Endothelial cell of umbilical vein (primary cell): Measurements from ENCODE around the gene RIMBP2. TPM values are rescaled to one million over a fixed set of nuclear protein-coding genes. Genes with fewer than 3 reads are reported as not detected.

Source experiments
- BruUV-seq: library from RNA; stranded (reverse); fragments of 400-500 nt; replicated peaks from 2 replicates; lab custom pipeline; 2021; lab: Mats Ljungman, UMichigan
- CTCF ChIA-PET: fragments of 300-600, 350-600 bp; sonication (Branson Sonifier 250); formaldehyde crosslinking; loops from one replicate; lab custom pipeline; 2021; ENCODE audit warnings: antibody characterized with exemption, inconsistent platforms; lab: Charles Lee
- POLR2A ChIA-PET: fragments of 300-600, 350-600 bp; sonication (Branson Sonifier 250); formaldehyde crosslinking; loops from one replicate; lab custom pipeline; 2021; ENCODE audit warnings: antibody characterized with exemption, inconsistent platforms; lab: Charles Lee
- DNase-seq: peaks from one replicate; pipeline ENCODE4 v3.0.0-alpha.2; 2011; ENCODE audit warnings: low read depth, low spot score
- FAIRE-seq: peaks from 2 replicates; lab custom pipeline; 2011; peaks lifted over from hg19 to GRCh38; lab: Jason Lieb, UNC
- H2AFZ ChIP-seq: 2 replicates; pipeline ENCODE4 v1.6.0; 2012; ENCODE audit warnings: low read depth, low read length, control low read depth, inconsistent platforms
- H3K27ac ChIP-seq: 2 replicates; pipeline ENCODE4 v1.5.1; 2011; ENCODE audit warnings: low read depth, mild to moderate bottlenecking, control low read depth, low read length, moderate library complexity; ENCODE audit not compliant: insufficient read depth
- H3K27me3 ChIP-seq, 2 experiments: 2 replicates each; pipeline versions ENCODE4 v1.6.0 to v1.6.1; 2011; ENCODE audit warnings: low read length in 2 of 2, mixed read lengths in 1 of 2; ENCODE audit not compliant: control insufficient read depth in 2 of 2, insufficient read depth in 2 of 2
- H3K36me3 ChIP-seq, 2 experiments: 2 replicates in 1 of 2; 3 replicates in 1 of 2; pipeline ENCODE4 v1.5.1; 2011; ENCODE audit warnings: low read length in 2 of 2, mild to moderate bottlenecking in 1 of 2, moderate library complexity in 1 of 2; ENCODE audit not compliant: control insufficient read depth in 2 of 2, insufficient read depth in 2 of 2; ENCODE audit errors: extremely low read depth in 1 of 2
- H3K4me1 ChIP-seq: 3 replicates; pipeline ENCODE4 v1.5.1; 2011; ENCODE audit warnings: mild to moderate bottlenecking, low read length; ENCODE audit not compliant: control insufficient read depth, insufficient read depth; ENCODE audit errors: extremely low read depth
- H3K4me2 ChIP-seq: 2 replicates; pipeline ENCODE4 v1.6.1; 2011; ENCODE audit warnings: low read length, control low read depth, mixed read lengths; ENCODE audit not compliant: insufficient read depth
- H3K4me3 ChIP-seq, 3 experiments: fragments of 200-600 bp in 1 of 3; sonication (generic), shearing (Covaris generic) in 1 of 3; replicated peaks in 1 of 3; 2 replicates each; pipeline ENCODE4 v1.5.1; 2011 to 2016; ENCODE audit warnings: control low read depth in 3 of 3, low read length in 3 of 3, mild to moderate bottlenecking in 2 of 3, inconsistent platforms in 1 of 3, low read depth in 1 of 3, moderate library complexity in 1 of 3; ENCODE audit not compliant: insufficient read depth in 1 of 3
- H3K79me2 ChIP-seq: 2 replicates; pipeline ENCODE4 v1.6.0; 2012; ENCODE audit warnings: low read length, inconsistent platforms; ENCODE audit not compliant: control insufficient read depth, insufficient read depth
- H3K9ac ChIP-seq: replicated peaks from 2 replicates; pipeline ENCODE3; 2011; ENCODE audit warnings: low read length, control low read depth; ENCODE audit not compliant: insufficient read depth; ENCODE audit errors: extremely low read depth
- H3K9me1 ChIP-seq: replicated peaks from 3 replicates; pipeline ENCODE4 v1.6.0; 2011; ENCODE audit warnings: mild to moderate bottlenecking, low read length; ENCODE audit not compliant: control insufficient read depth, insufficient read depth; ENCODE audit errors: extremely low read depth
- H3K9me3 ChIP-seq: replicated peaks from 2 replicates; pipeline ENCODE4 v1.5.1; 2012; ENCODE audit warnings: low read length, inconsistent platforms; ENCODE audit not compliant: control insufficient read depth, insufficient read depth
- H4K20me1 ChIP-seq: replicated peaks from 2 replicates; pipeline ENCODE3; 2011; ENCODE audit warnings: mild to moderate bottlenecking, low read length; ENCODE audit not compliant: control insufficient read depth, insufficient read depth; ENCODE audit errors: extremely low read depth
- EZH2 ChIP-seq: IDR thresholded peaks from 2 replicates; pipeline ENCODE4 v1.6.1; 2012; ENCODE audit warnings: borderline replicate concordance, low read depth, mild to moderate bottlenecking, moderate library complexity, low read length, inconsistent platforms; ENCODE audit not compliant: severe bottlenecking
- FOS ChIP-seq: IDR thresholded peaks from 2 replicates; pipeline ENCODE4 v1.6.1; 2011; ENCODE audit warnings: mild to moderate bottlenecking, low read length, moderate library complexity, borderline replicate concordance; ENCODE audit not compliant: insufficient read depth
- GATA2 ChIP-seq: IDR thresholded peaks from 2 replicates; pipeline ENCODE4 v1.7.0; 2011; ENCODE audit warnings: low read depth, mild to moderate bottlenecking, moderate library complexity, mixed read lengths, low read length; ENCODE audit not compliant: insufficient read length, insufficient read depth
- JUN ChIP-seq: IDR thresholded peaks from 2 replicates; pipeline ENCODE4 v1.6.1; 2011; ENCODE audit warnings: borderline replicate concordance, low read depth; ENCODE audit not compliant: insufficient read length, insufficient read depth
- MYC ChIP-seq: IDR thresholded peaks from one replicate; pipeline ENCODE4 v1.6.1; 2011; ENCODE audit warnings: mild to moderate bottlenecking, low read depth, low read length
- POLR2A ChIP-seq: IDR thresholded peaks from 2 replicates; pipeline ENCODE4 v1.6.1; 2012; ENCODE audit warnings: low read depth, mild to moderate bottlenecking, control low read depth, low read length
- POLR2AphosphoS5 ChIP-seq: IDR thresholded peaks from 2 replicates; pipeline ENCODE4 v1.6.1; 2012; ENCODE audit warnings: low read depth, mild to moderate bottlenecking, control low read depth, low read length, moderate library complexity; ENCODE audit not compliant: insufficient read depth
- dilution Hi-C: fragments of 300-500 bp; cut with MboI; formaldehyde crosslinking; loops from one replicate; pipeline ENCODE4 v1.15.0; 2019; ENCODE audit warnings: low sequenced_read_pairs; ENCODE audit not compliant: extremely low pct_ligation_motif_present
- intact Hi-C: fragments of 100-400 bp; cut with micrococcal nuclease; formaldehyde crosslinking; loops from one replicate; pipeline ENCODE4 v1.10.0; 2022
- polyA plus RNA-seq, 4 experiments: library from polyadenylated mRNA; depleted of rRNA in 3 of 4; stranded (reverse) in 3 of 4; unstranded in 1 of 4; fragments of >200 nt; gene quantifications; 2 replicates each; pipeline versions ENCODE4 v1.2.1 to v1.2.3, GENCODE V29; 2011 to 2012; ENCODE audit warnings: missing spikeins in 1 of 4
- total RNA-seq: library from RNA; stranded (reverse); gene quantifications from 2 replicates; pipeline ENCODE4 v1.2.3, GENCODE V29; 2021
- TF ChIP-seq, protein P1 (sequence below): IDR thresholded peaks from 2 replicates; pipeline ENCODE4 v1.6.1; 2011; ENCODE audit not compliant: insufficient read depth, insufficient read length
- TF ChIP-seq, protein P2 (sequence below), 2 donors: IDR thresholded peaks; 1 replicate in 1 of 2; 2 replicates in 1 of 2; pipeline ENCODE4 v1.5.1; 2011; ENCODE audit warnings: low read length in 2 of 2, mild to moderate bottlenecking in 2 of 2, moderate library complexity in 2 of 2, control low read depth in 1 of 2, inconsistent platforms in 1 of 2, low read depth in 1 of 2; ENCODE audit not compliant: insufficient read depth in 1 of 2; ENCODE audit errors: extremely low read depth in 1 of 2

The RIMBP2 gene
- total and polyA plus RNA-seq, 2 donors (not counting 3 experiments of a cell fraction or from before 2014, with no cell fraction given) = 0.04 TPM; not detected in 1

DNA sequence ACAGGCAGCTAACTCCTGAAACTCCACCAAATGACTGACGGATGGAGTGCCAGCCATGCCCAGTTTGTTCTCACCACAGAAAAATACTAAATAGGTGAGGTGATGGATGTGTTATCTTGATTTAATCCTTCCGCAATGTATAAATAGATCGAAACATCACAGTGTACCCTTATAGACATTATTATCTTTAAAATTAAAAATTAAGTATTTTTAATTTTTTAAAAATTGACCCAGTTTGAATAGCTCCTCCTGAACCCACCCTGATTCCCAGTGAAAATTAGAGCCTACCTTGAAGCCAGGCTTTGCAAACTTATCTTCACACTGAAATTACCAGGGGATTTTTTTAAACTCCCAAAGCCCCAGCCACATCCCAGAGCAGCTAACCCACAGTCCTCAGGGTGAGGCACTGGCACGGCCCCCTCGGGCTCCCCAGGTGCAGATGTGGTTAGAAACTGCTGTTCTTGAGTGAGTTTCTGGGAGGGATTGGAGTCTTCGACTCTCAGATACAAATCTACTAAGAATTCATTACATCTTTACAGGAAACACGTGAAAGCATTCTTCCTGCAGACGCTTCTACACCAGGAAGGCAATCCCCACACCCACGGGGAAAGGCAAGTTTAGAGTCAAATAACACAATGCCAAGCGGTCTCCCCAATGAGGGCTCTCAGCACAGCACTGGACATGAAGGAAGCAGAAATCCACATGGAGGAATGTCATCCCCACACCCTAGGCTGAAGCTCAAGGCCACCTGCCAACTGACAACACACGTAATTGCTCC is 126.4 kb downstream of the RIMBP2 start:
- H3K4me3 ChIP-seq = no peak overlapping the region
- no peak overlapping the region for H3K9ac ChIP-seq
- TF ChIP-seq JUN (no peak), POLR2AphosphoS5 (no peak), MYC (no peak), GATA2 (no peak), FOS (no peak), EZH2 (no peak), POLR2A (no peak)
- TF ChIP-seq, protein P1, sequence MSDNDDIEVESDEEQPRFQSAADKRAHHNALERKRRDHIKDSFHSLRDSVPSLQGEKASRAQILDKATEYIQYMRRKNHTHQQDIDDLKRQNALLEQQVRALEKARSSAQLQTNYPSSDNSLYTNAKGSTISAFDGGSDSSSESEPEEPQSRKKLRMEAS = no peak
- TF ChIP-seq, protein P2, sequence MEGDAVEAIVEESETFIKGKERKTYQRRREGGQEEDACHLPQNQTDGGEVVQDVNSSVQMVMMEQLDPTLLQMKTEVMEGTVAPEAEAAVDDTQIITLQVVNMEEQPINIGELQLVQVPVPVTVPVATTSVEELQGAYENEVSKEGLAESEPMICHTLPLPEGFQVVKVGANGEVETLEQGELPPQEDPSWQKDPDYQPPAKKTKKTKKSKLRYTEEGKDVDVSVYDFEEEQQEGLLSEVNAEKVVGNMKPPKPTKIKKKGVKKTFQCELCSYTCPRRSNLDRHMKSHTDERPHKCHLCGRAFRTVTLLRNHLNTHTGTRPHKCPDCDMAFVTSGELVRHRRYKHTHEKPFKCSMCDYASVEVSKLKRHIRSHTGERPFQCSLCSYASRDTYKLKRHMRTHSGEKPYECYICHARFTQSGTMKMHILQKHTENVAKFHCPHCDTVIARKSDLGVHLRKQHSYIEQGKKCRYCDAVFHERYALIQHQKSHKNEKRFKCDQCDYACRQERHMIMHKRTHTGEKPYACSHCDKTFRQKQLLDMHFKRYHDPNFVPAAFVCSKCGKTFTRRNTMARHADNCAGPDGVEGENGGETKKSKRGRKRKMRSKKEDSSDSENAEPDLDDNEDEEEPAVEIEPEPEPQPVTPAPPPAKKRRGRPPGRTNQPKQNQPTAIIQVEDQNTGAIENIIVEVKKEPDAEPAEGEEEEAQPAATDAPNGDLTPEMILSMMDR (IDR thresholded peaks at IDR 0.05; ENCODE audit: extremely low read depth in 1 of 2, insufficient read depth in 1 of 2, low read depth in 1 of 2, low read length in 2 of 2) = no peak
- no peak for FAIRE-seq
- H3K27ac ChIP-seq = no peak overlapping the region
- H4K20me1 ChIP-seq = no peaks in the 10 kb centered on the region
- peaks cover 5% of the 10 kb centered on the region for H3K9me3 ChIP-seq
- CTCF ChIA-PET = no interaction called here
- no peaks in the 10 kb centered on the region for H3K27me3 ChIP-seq
- no peaks in the 10 kb centered on the region for H3K4me1 ChIP-seq
- POLR2A ChIA-PET = no interaction called here
- intact Hi-C loops (no loop called here), dilution Hi-C loops (no loop called here)
- no peak overlapping the region for H3K4me2 ChIP-seq
- no TSS peak for BruUV-seq
- no peak for DNase-seq
- H2AFZ ChIP-seq = no peak overlapping the region
- H3K9me1 ChIP-seq = no peaks in the 10 kb centered on the region
- H3K36me3 ChIP-seq = no peaks in the 10 kb centered on the region
- no peaks in the 10 kb centered on the region for H3K79me2 ChIP-seq
